ENCODE data around the gene RAPGEF4. TPM values are rescaled to one million over a fixed set of nuclear protein-coding genes. Genes with fewer than 3 reads are reported as not detected.

RAPGEF4 gene
- total RNA-seq, 1 experiment from 2014 or later = 0.98 TPM

GRCh38 chr2:172822585-172822984 is 86.9 kb downstream of the RAPGEF4 start:
- BruUV-seq (replicated peaks) = no TSS peak
- no peaks in the 10 kb centered on the region; the same call in 1 of the 2 replicates for H3K27me3 ChIP-seq (replicated peaks; ENCODE audit: control insufficient read depth, insufficient read depth, low read length)
- H3K9me3 ChIP-seq = no peaks in the 10 kb centered on the region
- no peak for TF ChIP-seq CTCF (IDR thresholded peaks at IDR 0.05; ENCODE audit: insufficient read depth in 1 of 2, low read depth in 1 of 2, low read length in 1 of 2, severe bottlenecking in 1 of 2, unreplicated experiment in 1 of 2)
- Mint-ChIP-seq H3K4me1 (ENCODE audit: low read depth, unreplicated experiment) (no peaks in the 10 kb centered on the region), H3K27ac (ENCODE audit: unreplicated experiment) (no peak overlapping the region), H3K27me3 (ENCODE audit: insufficient read depth, unreplicated experiment) (no peaks in the 10 kb centered on the region), H3K36me3 (ENCODE audit: insufficient read depth, unreplicated experiment) (no peaks in the 10 kb centered on the region), H3K4me3 (ENCODE audit: unreplicated experiment) (no peak overlapping the region), H3K9me3 (ENCODE audit: unreplicated experiment) (no peaks in the 10 kb centered on the region)
- ChIA-PET POLR2A (no interaction called here), CTCF (no interaction called here)
- DNase-seq = no peak
- no peaks in the 10 kb centered on the region for H3K4me1 ChIP-seq
- H3K36me3 ChIP-seq (ENCODE audit: control insufficient read depth, insufficient read depth, low read length) = no peaks in the 10 kb centered on the region
- intact Hi-C loops (cut with micrococcal nuclease; ENCODE audit: unreplicated experiment) = no loop called here
- no peak overlapping the region for H3K4me3 ChIP-seq (ENCODE audit: low read depth, low read length)

GRCh38 chr2:172823261-172823850 is 87.7 kb downstream of the RAPGEF4 start:
- H3K27me3 ChIP-seq (replicated peaks; ENCODE audit: control insufficient read depth, insufficient read depth, low read length) = no peaks in the 10 kb centered on the region; the same call in 1 of the 2 replicates
- Mint-ChIP-seq H3K4me1 (ENCODE audit: low read depth, unreplicated experiment) (no peaks in the 10 kb centered on the region), H3K27me3 (ENCODE audit: insufficient read depth, unreplicated experiment) (no peaks in the 10 kb centered on the region), H3K36me3 (ENCODE audit: insufficient read depth, unreplicated experiment) (no peaks in the 10 kb centered on the region), H3K4me3 (ENCODE audit: unreplicated experiment) (no peak overlapping the region), H3K27ac (ENCODE audit: unreplicated experiment) (no peak overlapping the region), H3K9me3 (ENCODE audit: unreplicated experiment) (no peaks in the 10 kb centered on the region)
- H3K9me3 ChIP-seq = no peaks in the 10 kb centered on the region
- no peak for TF ChIP-seq CTCF (IDR thresholded peaks at IDR 0.05; ENCODE audit: insufficient read depth in 1 of 2, low read depth in 1 of 2, low read length in 1 of 2, severe bottlenecking in 1 of 2, unreplicated experiment in 1 of 2)
- H3K4me3 ChIP-seq (ENCODE audit: low read depth, low read length) = no peak overlapping the region
- intact Hi-C loops (cut with micrococcal nuclease; ENCODE audit: unreplicated experiment) = no loop called here
- no TSS peak for BruUV-seq (replicated peaks)
- DNase-seq = no peak
- POLR2A ChIA-PET = no interaction called here
- CTCF ChIA-PET = no interaction called here
- H3K36me3 ChIP-seq (ENCODE audit: control insufficient read depth, insufficient read depth, low read length) = no peaks in the 10 kb centered on the region
- H3K4me1 ChIP-seq = no peaks in the 10 kb centered on the region

GRCh38 chr2:172826522-172826921 is 90.9 kb downstream of the RAPGEF4 start:
- Mint-ChIP-seq H3K27ac (ENCODE audit: unreplicated experiment) (no peak overlapping the region), H3K4me3 (ENCODE audit: unreplicated experiment) (no peak overlapping the region), H3K9me3 (ENCODE audit: unreplicated experiment) (no peaks in the 10 kb centered on the region), H3K36me3 (ENCODE audit: insufficient read depth, unreplicated experiment) (no peaks in the 10 kb centered on the region), H3K27me3 (ENCODE audit: insufficient read depth, unreplicated experiment) (no peaks in the 10 kb centered on the region), H3K4me1 (ENCODE audit: low read depth, unreplicated experiment) (no peaks in the 10 kb centered on the region)
- Histone ChIP-seq H3K27me3 (replicated peaks; ENCODE audit: control insufficient read depth, insufficient read depth, low read length) (no peaks in the 10 kb centered on the region), H3K36me3 (ENCODE audit: control insufficient read depth, insufficient read depth, low read length) (no peaks in the 10 kb centered on the region), H3K4me3 (ENCODE audit: low read depth, low read length) (no peak overlapping the region), H3K4me1 (no peaks in the 10 kb centered on the region), H3K9me3 (no peaks in the 10 kb centered on the region)
- ChIA-PET POLR2A (no interaction called here), CTCF (no interaction called here)
- no peak for TF ChIP-seq CTCF (IDR thresholded peaks at IDR 0.05; ENCODE audit: insufficient read depth in 1 of 2, low read depth in 1 of 2, low read length in 1 of 2, severe bottlenecking in 1 of 2, unreplicated experiment in 1 of 2)
- intact Hi-C loops (cut with micrococcal nuclease; ENCODE audit: unreplicated experiment) = no loop called here
- no TSS peak for BruUV-seq (replicated peaks)
- DNase-seq = no peak
